NK-92 (cell line): Measurements from ENCODE around the gene SETD3.

Experiments
- DNase-seq: peaks from one replicate; lab custom pipeline; 2025; ENCODE audit not compliant: unreplicated experiment; lab: John Stamatoyannopoulos, UW

SETD3 gene

GRCh38 chr14:99397698-99398097 lies 83.0 kb downstream of the SETD3 start:
- DNase-seq = no peak

- no peak for DNase-seq
Observed at GRCh38 chr14:99395909-99396530, 84.6 kb downstream of the SETD3 start.

GRCh38 chr14:99394602-99395156 lies 86.0 kb downstream of the SETD3 start:
- DNase-seq = no peak

- no peak for DNase-seq
Observed at GRCh38 chr14:99393059-99393655, 87.5 kb downstream of the SETD3 start.

- no peak for DNase-seq
Observed at GRCh38 chr14:99391671-99392070, 89.0 kb downstream of the SETD3 start.

- no peak for DNase-seq
Observed at GRCh38 chr14:99389174-99389826, 91.4 kb downstream of the SETD3 start.

GRCh38 chr14:99388286-99388685 lies 92.4 kb downstream of the SETD3 start:
- DNase-seq = no peak

GRCh38 chr14:99387880-99388279 lies 92.8 kb downstream of the SETD3 start:
- no peak for DNase-seq

GRCh38 chr14:99384450-99385417 lies 95.9 kb downstream of the SETD3 start:
- DNase-seq = no peak

- no peak for DNase-seq
Observed at GRCh38 chr14:99383472-99384449, 96.9 kb downstream of the SETD3 start.

- DNase-seq = no peak
Observed at GRCh38 chr14:99382781-99383471, 97.7 kb downstream of the SETD3 start.

GRCh38 chr14:99382071-99382470 lies 98.6 kb downstream of the SETD3 start:
- no peak for DNase-seq

GRCh38 chr14:99381688-99382060 lies 99.0 kb downstream of the SETD3 start:
- no peak for DNase-seq

GRCh38 chr14:99380991-99381687 lies 99.5 kb downstream of the SETD3 start:
- no peak for DNase-seq

GRCh38 chr14:99380402-99380801 lies 100.3 kb downstream of the SETD3 start:
- DNase-seq = no peak

GRCh38 chr14:99378782-99379214 lies 101.9 kb downstream of the SETD3 start:
- no peak for DNase-seq

GRCh38 chr14:99377951-99378350 lies 102.7 kb downstream of the SETD3 start:
- no peak for DNase-seq

- DNase-seq = no peak
Observed at GRCh38 chr14:99374964-99375363, 105.7 kb downstream of the SETD3 start.
